IPS-18a (cell line): ENCODE measurements around the gene RPRD1B.

Experiments
- H3K27ac ChIP-seq: one replicate; pipeline ENCODE4 v1.5.1; 2013; ENCODE audit warnings: low read length
- H3K27me3 ChIP-seq: one replicate; pipeline ENCODE4 v1.6.1; 2013; ENCODE audit warnings: mild to moderate bottlenecking, low read length; ENCODE audit not compliant: control insufficient read depth, insufficient read depth
- H3K36me3 ChIP-seq: one replicate; pipeline ENCODE4 v1.6.1; 2013; ENCODE audit warnings: low read depth, low read length; ENCODE audit not compliant: control insufficient read depth
- H3K4me1 ChIP-seq: one replicate; pipeline ENCODE4 v1.6.1; 2013; ENCODE audit warnings: low read depth, low read length; ENCODE audit not compliant: control insufficient read depth
- H3K4me3 ChIP-seq: one replicate; pipeline ENCODE4 v1.5.1; 2013; ENCODE audit warnings: low read length
- H3K9ac ChIP-seq: one replicate; pipeline ENCODE4 v1.6.1; 2013; ENCODE audit warnings: mild to moderate bottlenecking, low read length, moderate library complexity
- H3K9me3 ChIP-seq: one replicate; pipeline ENCODE4 v1.6.1; 2013; ENCODE audit warnings: low read depth, low read length; ENCODE audit not compliant: control insufficient read depth

The RPRD1B gene

DNA sequence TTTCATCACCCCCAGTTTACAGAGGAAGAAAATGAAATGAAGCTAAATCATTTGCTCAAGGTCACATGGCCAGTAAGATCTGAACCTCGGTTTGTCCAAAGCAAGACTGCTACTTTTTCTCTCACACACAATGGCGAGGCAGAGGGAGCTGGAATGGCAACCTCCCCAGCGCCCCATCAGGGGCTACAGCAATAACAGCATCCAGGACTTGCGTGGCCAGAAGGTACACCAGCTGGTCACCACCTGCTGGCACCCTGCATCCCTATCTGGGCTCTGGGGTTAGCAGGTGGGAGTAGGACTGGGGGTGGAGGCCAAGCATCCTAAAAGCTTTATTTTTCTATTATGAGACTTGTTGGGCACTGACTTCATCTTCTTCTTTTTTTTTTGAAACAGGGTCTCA lies 41.6 kb upstream of the RPRD1B start:
- Histone ChIP-seq H3K27me3 (no peaks in the 10 kb centered on the region), H3K9ac (no peak overlapping the region), H3K4me3 (no peak overlapping the region), H3K36me3 (peaks cover 54% of the 10 kb centered on the region), H3K9me3 (no peaks in the 10 kb centered on the region), H3K4me1 (peaks cover 4% of the 10 kb centered on the region), H3K27ac (no peak overlapping the region)

DNA sequence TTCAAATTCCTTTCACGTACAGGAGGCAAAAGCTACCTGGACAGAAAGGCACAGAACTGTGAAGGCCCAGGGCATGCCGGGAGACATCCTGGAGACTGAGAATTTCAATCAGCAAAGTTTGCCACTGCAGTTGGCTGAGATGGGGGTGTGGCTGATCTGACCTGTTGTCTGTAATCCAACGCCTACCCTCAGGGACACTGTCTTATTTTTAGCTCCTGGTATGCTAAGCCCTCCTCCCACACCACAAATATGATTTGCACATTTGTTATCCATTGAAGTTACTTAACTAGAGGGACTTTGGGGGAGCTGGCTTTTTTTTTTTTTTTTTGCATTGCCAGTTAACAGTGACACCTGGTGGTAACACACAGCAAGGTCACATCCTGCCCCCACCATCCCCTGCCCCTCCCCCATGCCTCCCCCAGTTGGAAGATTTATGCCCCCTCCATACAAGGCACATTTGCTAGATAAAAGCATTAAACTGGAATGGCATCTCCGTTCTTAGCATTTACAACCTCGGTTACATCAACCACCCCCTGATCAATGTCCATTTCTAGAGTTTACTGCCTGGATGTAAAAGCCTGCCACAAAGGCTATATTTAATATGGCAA lies 40.6 kb upstream of the RPRD1B start:
- peaks cover 4% of the 10 kb centered on the region for H3K4me1 ChIP-seq

DNA sequence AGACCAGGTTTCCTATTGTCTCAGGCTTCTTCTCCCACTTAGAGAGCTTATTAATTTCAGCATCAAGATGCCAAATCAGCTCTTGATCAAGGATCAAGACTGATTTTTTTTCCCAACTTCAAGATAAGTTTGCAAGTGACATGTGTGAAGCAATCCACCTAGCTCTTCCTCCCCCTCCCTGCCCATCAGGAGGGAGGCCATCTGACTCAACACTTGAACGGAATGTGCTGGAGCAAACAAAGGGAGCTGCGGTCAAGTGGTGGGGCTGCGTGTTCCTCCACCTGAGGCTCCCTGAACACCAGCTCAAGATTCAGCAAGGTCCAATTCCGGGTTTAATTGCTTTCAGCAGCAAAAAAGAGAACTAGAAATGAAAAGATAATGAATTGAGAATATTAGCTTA lies 39.0 kb upstream of the RPRD1B start:
- H3K9ac ChIP-seq, result no peak overlapping the region
- H3K4me3 ChIP-seq, result no peak overlapping the region
- H3K4me1 ChIP-seq, result peaks cover 4% of the 10 kb centered on the region
- H3K36me3 ChIP-seq, result peaks cover 65% of the 10 kb centered on the region
- H3K9me3 ChIP-seq, result no peaks in the 10 kb centered on the region
- no peaks in the 10 kb centered on the region for H3K27me3 ChIP-seq
- no peak overlapping the region for H3K27ac ChIP-seq

More for the DNA sequence above, 40.6 kb upstream of the RPRD1B start:
- H3K9ac ChIP-seq, result no peak overlapping the region
- no peaks in the 10 kb centered on the region for H3K27me3 ChIP-seq
- peaks cover 63% of the 10 kb centered on the region for H3K36me3 ChIP-seq
- H3K9me3 ChIP-seq, result no peaks in the 10 kb centered on the region
- H3K4me3 ChIP-seq, result no peak overlapping the region
- H3K27ac ChIP-seq, result no peak overlapping the region

DNA sequence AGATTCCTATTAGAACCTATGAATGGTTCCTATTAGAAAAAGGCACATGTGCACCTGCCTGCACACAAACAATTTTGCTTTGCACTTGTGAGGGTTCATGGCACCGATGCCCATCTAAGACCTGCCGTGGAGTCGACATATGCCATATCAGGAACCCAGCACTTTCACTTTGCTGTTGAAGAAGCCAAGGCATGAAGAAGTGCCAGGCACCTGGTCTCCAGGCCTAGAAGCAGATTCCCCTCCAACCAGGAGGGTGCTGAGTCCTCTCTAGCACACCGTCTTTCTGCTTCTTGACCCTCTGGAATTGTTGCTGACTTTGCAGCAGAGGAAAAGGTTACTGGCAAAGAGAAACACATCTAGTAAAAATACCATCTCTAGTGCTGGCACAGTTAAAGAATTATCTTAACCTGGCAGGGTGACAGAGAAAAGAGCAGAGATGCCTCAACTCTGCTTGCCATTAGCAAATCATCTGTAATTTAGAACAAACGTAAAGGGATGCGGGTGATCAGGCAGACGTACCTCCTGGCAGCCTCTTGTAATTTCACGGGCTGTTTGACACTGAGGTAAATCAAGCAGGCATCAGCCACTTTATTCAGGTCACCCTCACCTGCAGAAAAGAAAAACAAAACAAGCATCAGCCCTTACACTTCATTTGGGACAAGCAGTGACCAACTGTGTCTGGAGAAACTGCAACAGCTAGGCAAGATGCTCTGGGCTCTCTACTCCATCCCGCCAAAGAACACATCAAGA lies 37.5 kb upstream of the RPRD1B start:
- no peak overlapping the region for H3K4me3 ChIP-seq
- H3K9me3 ChIP-seq, result no peaks in the 10 kb centered on the region
- no peak overlapping the region for H3K9ac ChIP-seq
- peaks cover 4% of the 10 kb centered on the region for H3K4me1 ChIP-seq
- H3K36me3 ChIP-seq, result peaks cover 65% of the 10 kb centered on the region
- H3K27me3 ChIP-seq, result no peaks in the 10 kb centered on the region
- no peak overlapping the region for H3K27ac ChIP-seq

DNA sequence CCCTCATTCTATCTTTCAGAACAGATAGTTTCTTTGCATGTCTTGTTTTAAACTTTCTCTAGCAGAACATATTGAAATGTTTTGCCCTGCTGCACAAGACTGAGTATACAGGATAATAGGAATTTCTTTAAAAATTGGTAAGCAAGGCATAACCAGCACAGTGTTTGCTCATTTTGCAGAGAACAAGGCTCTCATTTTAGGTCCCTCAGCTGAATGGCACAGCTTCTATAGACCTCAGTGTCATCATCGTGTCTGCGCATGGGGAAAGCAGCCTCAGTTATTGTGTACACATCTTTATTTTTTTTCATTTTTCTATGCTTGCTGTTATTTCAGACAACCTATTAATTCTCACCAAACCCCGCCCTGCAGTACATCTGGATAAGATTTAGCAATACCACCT lies 36.0 kb upstream of the RPRD1B start:
- Histone ChIP-seq H3K4me1 (peaks cover 4% of the 10 kb centered on the region), H3K9ac (no peak overlapping the region), H3K4me3 (no peak overlapping the region), H3K9me3 (no peaks in the 10 kb centered on the region), H3K36me3 (peaks cover 78% of the 10 kb centered on the region), H3K27me3 (no peaks in the 10 kb centered on the region), H3K27ac (no peak overlapping the region)

DNA sequence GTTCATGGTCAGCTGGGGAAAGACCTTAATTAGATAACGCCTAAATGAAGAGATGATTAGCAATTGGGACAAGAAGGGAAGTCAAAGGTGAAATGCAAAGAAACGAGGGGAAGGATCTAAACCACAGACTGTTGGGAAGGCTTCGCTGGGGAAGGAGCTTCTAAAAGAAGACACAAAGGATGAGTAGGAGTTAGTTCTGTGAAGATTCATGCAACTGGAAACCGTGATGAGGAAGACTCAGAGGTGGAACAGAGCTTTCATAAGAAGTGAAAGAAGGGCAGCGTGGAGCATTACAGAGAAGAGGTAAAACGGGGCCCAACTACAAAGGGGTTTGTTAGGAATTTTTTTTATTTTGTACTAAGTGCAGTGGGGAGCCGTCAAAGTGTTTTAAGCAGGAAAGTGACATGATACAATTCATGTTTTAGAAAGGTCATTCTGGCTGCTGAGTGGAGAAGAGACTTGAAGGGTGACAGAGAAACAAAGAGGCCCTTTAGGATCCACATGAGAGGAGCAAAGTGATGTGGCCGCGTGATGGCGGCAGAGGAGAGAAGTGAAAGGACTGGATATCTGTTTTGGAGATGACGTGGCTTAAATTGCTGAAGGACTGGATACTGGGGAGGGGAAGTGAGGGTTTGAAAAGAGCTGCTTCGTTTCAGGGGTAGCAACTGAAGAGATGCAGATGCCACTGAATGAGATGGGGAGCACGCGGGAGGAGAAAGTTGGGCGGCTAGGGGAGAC lies 33.9 kb upstream of the RPRD1B start:
- H3K4me3 ChIP-seq, result no peak overlapping the region
- H3K9ac ChIP-seq, result no peak overlapping the region
- no peak overlapping the region for H3K27ac ChIP-seq
- H3K9me3 ChIP-seq, result no peaks in the 10 kb centered on the region
- H3K36me3 ChIP-seq, result peaks cover 89% of the 10 kb centered on the region
- H3K27me3 ChIP-seq, result no peaks in the 10 kb centered on the region
- no peaks in the 10 kb centered on the region for H3K4me1 ChIP-seq

DNA sequence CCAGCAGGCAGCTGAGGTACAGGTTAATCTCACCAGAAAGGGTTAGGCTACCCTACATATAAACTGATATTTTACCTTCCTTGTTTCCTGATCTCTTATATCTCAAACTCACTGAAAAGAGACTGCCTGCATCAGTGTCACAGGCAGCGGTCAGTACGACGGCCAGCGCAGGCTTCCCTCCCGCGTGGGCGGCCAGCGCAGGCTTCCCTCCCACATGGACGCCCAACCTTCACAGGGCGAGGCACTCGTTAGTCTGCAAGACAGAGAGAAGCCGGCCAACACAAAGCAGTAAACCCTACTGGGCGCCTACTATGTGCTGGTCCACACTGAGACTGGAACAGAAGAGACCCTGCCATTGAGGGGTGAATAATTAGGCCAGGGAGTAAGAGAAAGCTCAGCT lies 33.3 kb upstream of the RPRD1B start:
- no peak overlapping the region for H3K4me3 ChIP-seq
- no peak overlapping the region for H3K9ac ChIP-seq
- H3K27me3 ChIP-seq, result no peaks in the 10 kb centered on the region
- no peak overlapping the region for H3K27ac ChIP-seq
- no peaks in the 10 kb centered on the region for H3K9me3 ChIP-seq
- no peaks in the 10 kb centered on the region for H3K4me1 ChIP-seq
- peaks cover 88% of the 10 kb centered on the region for H3K36me3 ChIP-seq

DNA sequence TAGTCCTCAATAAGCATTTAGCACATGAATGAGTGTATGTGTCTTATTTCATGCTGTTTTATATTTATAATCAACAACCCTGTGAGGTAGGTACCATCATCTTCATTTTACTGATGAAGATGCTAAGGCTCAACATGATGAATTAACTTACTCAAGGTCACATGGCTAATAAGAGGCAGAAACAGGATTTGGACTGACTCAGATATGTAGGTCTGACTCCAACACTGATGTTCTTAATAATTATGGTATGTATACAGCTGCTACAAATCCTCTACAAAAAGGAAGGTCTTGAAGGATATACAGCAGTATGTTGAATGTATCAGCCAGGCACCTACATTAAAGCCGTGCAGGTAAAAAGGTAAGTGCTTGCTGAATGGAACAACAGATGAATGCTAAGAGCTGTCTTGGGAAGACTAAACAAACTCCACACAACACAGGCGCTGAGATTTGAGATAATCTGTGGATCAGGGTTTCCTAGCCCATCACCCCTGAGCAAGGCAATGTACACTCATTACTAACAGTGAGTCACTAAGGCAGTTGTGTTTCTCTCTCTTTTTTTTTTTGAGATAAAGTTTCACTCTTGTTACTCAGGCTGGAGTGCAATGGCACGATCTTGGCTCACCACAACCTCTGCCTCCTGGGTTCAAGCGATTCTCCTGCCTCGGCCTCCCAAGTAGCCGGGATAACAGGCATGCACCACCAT lies 32.2 kb upstream of the RPRD1B start:
- Histone ChIP-seq H3K9ac (no peak overlapping the region), H3K4me1 (no peaks in the 10 kb centered on the region), H3K9me3 (no peaks in the 10 kb centered on the region), H3K4me3 (no peak overlapping the region), H3K27ac (no peak overlapping the region), H3K27me3 (no peaks in the 10 kb centered on the region), H3K36me3 (peaks cover 84% of the 10 kb centered on the region)

DNA sequence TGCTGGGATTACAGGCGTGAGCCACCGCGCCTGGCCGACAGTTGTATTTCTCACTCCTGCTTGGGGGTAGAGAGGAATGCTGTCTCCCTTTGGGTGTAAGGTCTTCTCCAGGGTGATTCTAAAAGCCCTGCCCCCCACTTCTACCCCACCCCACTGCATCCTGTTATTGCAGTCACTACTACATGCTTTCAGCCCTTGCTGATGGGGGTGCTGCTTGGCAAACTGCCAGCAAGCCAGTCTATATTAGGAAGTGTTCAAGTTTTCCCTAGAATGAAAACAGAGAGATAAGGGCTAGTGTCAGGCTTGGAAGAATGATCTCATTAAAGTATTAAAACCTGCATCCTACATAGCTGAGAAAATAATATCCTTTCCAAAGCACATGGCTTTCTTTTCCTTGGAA lies 31.6 kb upstream of the RPRD1B start:
- Histone ChIP-seq H3K4me3 (no peak overlapping the region), H3K9ac (no peak overlapping the region), H3K27ac (no peak overlapping the region), H3K4me1 (no peaks in the 10 kb centered on the region), H3K36me3 (peaks cover 78% of the 10 kb centered on the region), H3K27me3 (no peaks in the 10 kb centered on the region), H3K9me3 (no peaks in the 10 kb centered on the region)

DNA sequence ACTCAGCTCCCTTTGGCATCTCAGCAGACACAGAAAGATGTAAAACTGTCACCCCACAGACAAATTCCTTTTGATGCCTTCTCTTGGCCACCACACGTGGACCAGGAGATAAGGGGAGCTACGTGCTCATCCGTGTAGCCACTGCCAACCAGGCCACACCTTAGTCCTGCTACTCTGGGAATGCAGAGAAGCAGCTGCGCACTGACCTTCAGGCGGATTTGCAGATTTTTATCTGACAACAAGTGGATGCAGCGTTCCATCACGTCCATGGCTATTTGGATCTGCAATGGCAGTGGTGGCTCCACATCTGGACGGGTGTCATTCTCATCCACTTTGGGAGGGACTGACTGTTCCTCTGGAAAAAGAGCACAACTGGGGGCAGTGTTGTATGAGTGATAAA lies 31.1 kb upstream of the RPRD1B start:
- no peak overlapping the region for H3K4me3 ChIP-seq
- H3K9ac ChIP-seq, result no peak overlapping the region
- H3K4me1 ChIP-seq, result no peaks in the 10 kb centered on the region
- no peaks in the 10 kb centered on the region for H3K27me3 ChIP-seq
- peaks cover 73% of the 10 kb centered on the region for H3K36me3 ChIP-seq
- no peak overlapping the region for H3K27ac ChIP-seq
- H3K9me3 ChIP-seq, result no peaks in the 10 kb centered on the region

DNA sequence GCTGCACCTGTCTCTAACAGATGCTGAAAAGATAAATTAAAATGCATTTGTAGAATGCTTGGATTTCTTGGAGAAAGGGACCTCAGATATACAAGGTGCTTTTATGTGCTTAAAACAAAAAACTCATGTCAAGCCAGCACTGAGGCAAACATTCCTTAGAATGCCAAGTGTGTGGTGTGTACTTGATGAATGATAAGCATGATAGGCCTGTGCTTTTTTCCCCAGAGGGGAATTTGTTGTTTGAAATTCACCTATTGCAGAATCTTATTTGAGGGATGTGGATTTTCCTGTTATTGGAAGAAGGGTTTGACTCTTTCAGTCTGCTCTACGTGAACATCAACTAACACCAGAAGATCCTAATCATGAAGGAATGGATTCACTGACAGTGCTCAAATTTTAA lies 29.1 kb upstream of the RPRD1B start:
- Histone ChIP-seq H3K4me1 (no peaks in the 10 kb centered on the region), H3K36me3 (peaks cover 53% of the 10 kb centered on the region), H3K4me3 (no peak overlapping the region), H3K27ac (no peak overlapping the region), H3K9me3 (no peaks in the 10 kb centered on the region), H3K27me3 (no peaks in the 10 kb centered on the region), H3K9ac (no peak overlapping the region)
